Activated CD4-positive, alpha-beta T cell treated with anti-CD3 and anti-CD28 coated beads, Interleukin-2, amount 50 U/mL, for 16 hours (primary cell): ENCODE data around the gene SPOCK1.
"Not testable (repeated sequence)": the region's sequence is repeated elsewhere in the genome, so short reads cannot be mapped to it uniquely, and the experiment has no call there.

Experiments
- DNase-seq: peaks from one replicate; pipeline ENCODE4 v3.0.0-alpha.2; 2020

SPOCK1 gene

GRCh38 chr5:136994154-136994553 is 505.0 kb downstream of the SPOCK1 start:
- DNase-seq = no peak

- no peak for DNase-seq
These were observed 506.2 kb downstream of the SPOCK1 start for GRCh38 chr5:136992796-136993489.

- no peak for DNase-seq
These were observed 513.2 kb downstream of the SPOCK1 start for GRCh38 chr5:136985785-136986475.

GRCh38 chr5:136984772-136985446 is 514.2 kb downstream of the SPOCK1 start:
- no peak for DNase-seq

GRCh38 chr5:136981936-136982335 is 517.2 kb downstream of the SPOCK1 start:
- DNase-seq = no peak

GRCh38 chr5:136979131-136979530 is 520.0 kb downstream of the SPOCK1 start:
- no peak for DNase-seq

GRCh38 chr5:136963504-136963903 is 535.6 kb downstream of the SPOCK1 start:
- no peak for DNase-seq

GRCh38 chr5:136957428-136957827 is 541.7 kb downstream of the SPOCK1 start:
- no peak for DNase-seq

- DNase-seq = not testable (repeated sequence)
These were observed 545.0 kb downstream of the SPOCK1 start for GRCh38 chr5:136954142-136954541.

GRCh38 chr5:136953346-136954069 is 545.6 kb downstream of the SPOCK1 start:
- not testable (repeated sequence) for DNase-seq

- no peak for DNase-seq
These were observed 571.6 kb downstream of the SPOCK1 start for GRCh38 chr5:136927571-136927970.

GRCh38 chr5:136926073-136926472 is 573.1 kb downstream of the SPOCK1 start:
- DNase-seq = no peak
